B cell (primary cell): ENCODE data around the gene BLOC1S5.

Experiments used
- CTCF ChIP-seq: fragments of 200-600 bp; IDR thresholded peaks from one replicate; pipeline ENCODE4 v1.8.0; 2022; ENCODE audit warnings: antibody characterized with exemption, mild to moderate bottlenecking
- EZH2 ChIP-seq: IDR thresholded peaks from 2 replicates; pipeline ENCODE4 v1.6.1; 2012; ENCODE audit warnings: borderline replicate concordance, low read depth, mild to moderate bottlenecking, moderate library complexity, low read length; ENCODE audit not compliant: insufficient read depth, poor library complexity, severe bottlenecking

DNA sequence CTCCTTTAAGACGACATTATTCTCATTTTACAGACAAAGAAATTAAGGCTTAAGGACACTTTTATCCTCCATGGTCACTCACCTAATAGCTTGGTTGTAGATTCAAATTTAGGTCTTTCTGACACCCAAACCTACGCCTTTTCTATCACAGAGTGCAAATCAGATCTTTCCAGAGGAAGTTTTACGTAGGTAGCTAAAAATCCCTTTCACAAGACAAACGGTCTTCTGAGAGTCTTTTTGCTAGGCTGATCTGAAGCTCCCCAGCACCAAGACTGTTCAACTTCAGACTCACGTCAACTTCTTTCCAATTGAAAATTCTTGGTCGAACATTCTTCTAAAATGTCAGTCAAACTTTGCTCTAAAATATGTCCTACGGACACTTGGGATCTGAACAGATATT, 46.5 kb downstream of the BLOC1S5 start:
- TF ChIP-seq CTCF (no peak), EZH2 (no peak)
